ENCODE results near the gene CCDC57.

DNA sequence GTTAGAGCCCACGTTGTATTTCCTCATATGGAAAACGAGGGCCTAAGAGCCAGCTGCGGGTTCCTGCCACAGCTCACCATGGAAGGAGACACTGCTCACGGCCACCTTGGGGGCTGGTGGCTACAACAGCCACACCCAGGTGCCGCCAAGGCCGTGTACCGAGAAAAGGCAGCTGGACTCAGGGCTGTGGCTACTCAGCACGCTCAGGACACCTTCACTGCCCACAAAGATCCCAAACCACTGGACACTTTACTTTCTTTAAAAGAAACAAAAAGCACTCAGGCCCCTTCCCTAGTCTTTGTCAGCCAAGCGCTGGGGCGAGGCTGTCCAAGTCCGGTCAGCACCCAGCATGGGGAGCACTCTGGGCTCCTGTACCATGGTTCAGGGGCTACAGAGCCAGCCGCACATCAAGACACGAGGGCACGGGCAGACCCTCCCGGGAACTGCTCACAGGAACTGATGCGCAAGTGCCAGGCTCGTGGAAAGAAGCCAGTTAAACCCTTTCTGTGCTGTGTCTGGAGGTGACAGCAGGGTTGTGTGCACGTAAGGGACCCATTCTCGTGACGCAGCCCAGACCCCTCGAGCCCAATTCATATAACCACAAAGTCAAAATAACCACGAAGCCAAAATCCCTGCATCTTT lies 34.7 kb upstream of the CCDC57 start:
- TF ChIP-seq, protein P1, sequence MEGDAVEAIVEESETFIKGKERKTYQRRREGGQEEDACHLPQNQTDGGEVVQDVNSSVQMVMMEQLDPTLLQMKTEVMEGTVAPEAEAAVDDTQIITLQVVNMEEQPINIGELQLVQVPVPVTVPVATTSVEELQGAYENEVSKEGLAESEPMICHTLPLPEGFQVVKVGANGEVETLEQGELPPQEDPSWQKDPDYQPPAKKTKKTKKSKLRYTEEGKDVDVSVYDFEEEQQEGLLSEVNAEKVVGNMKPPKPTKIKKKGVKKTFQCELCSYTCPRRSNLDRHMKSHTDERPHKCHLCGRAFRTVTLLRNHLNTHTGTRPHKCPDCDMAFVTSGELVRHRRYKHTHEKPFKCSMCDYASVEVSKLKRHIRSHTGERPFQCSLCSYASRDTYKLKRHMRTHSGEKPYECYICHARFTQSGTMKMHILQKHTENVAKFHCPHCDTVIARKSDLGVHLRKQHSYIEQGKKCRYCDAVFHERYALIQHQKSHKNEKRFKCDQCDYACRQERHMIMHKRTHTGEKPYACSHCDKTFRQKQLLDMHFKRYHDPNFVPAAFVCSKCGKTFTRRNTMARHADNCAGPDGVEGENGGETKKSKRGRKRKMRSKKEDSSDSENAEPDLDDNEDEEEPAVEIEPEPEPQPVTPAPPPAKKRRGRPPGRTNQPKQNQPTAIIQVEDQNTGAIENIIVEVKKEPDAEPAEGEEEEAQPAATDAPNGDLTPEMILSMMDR (IDR thresholded peaks at IDR 0.05; ENCODE audit: control extremely low read depth in 1 of 3, insufficient read depth in 1 of 3, low read depth in 1 of 3, low read length in 3 of 3): no peak
- no peak for TF ChIP-seq SIN3A (conservative IDR thresholded peaks at IDR 0.05 in 1 of 2, IDR thresholded peaks at IDR 0.05 in 1 of 2; ENCODE audit: low read depth in 1 of 2, low read length in 2 of 2)
- TF ChIP-seq, protein P2, sequence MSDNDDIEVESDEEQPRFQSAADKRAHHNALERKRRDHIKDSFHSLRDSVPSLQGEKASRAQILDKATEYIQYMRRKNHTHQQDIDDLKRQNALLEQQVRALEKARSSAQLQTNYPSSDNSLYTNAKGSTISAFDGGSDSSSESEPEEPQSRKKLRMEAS (IDR thresholded peaks at IDR 0.05): no peak
- TF ChIP-seq GABPA (IDR thresholded peaks at IDR 0.05; ENCODE audit: borderline replicate concordance, insufficient read depth, low read length): no peak
- no peak for TF ChIP-seq RFX5 (IDR thresholded peaks at IDR 0.05; ENCODE audit: borderline replicate concordance, low read depth, low read length)
- TF ChIP-seq POLR2A (IDR thresholded peaks at IDR 0.05; ENCODE audit: control extremely low read depth in 1 of 2, low read depth in 2 of 2, low read length in 2 of 2): no peak
